Endodermal cell (in vitro differentiated cells): ENCODE results near the gene CNST. TPM values are rescaled to one million over a fixed set of nuclear protein-coding genes. Genes with fewer than 3 reads are reported as not detected.
"Not testable (repeated sequence)": the region's sequence is repeated elsewhere in the genome, so short reads cannot be mapped to it uniquely, and the experiment has no call there.

ENCODE experiments used
- DNase-seq: peaks from one replicate; pipeline ENCODE4 v3.0.0-alpha.2; 2017
- H3K27ac ChIP-seq: 2 replicates; pipeline ENCODE4 v1.5.1; 2013; ENCODE audit warnings: mild to moderate bottlenecking, low read depth, low read length, moderate library complexity
- H3K27me3 ChIP-seq: 2 replicates; pipeline ENCODE4 v1.6.1; 2013; ENCODE audit warnings: mild to moderate bottlenecking, low read length, moderate library complexity; ENCODE audit not compliant: insufficient read depth, control insufficient read depth, poor library complexity, severe bottlenecking
- H3K36me3 ChIP-seq: 2 replicates; pipeline ENCODE4 v1.7.0; 2013; ENCODE audit warnings: mild to moderate bottlenecking, low read length, moderate library complexity; ENCODE audit not compliant: control insufficient read depth, insufficient read depth
- H3K4me1 ChIP-seq: one replicate; pipeline ENCODE4 v1.7.0; 2013; ENCODE audit warnings: low read length; ENCODE audit not compliant: control insufficient read depth, insufficient read depth
- H3K4me3 ChIP-seq: 2 replicates; pipeline ENCODE4 v1.5.1; 2013; ENCODE audit warnings: mild to moderate bottlenecking, low read length, moderate library complexity
- H3K9ac ChIP-seq: 2 replicates; pipeline ENCODE4 v1.6.1; 2013; ENCODE audit warnings: mild to moderate bottlenecking, low read length, moderate library complexity; ENCODE audit not compliant: poor library complexity, severe bottlenecking; ENCODE audit errors: extremely low read depth
- H3K9me3 ChIP-seq: 2 replicates; pipeline ENCODE4 v1.6.1; 2013; ENCODE audit warnings: mild to moderate bottlenecking, low read length, moderate library complexity; ENCODE audit not compliant: control insufficient read depth
- H3K27ac Mint-ChIP-seq: 2 replicates; pipeline ENCODE4 v1.8.0; 2020; ENCODE audit warnings: mixed read lengths
- H3K27me3 Mint-ChIP-seq: 2 replicates; pipeline ENCODE4 v1.8.0; 2021; ENCODE audit warnings: mild to moderate bottlenecking, mixed read lengths; ENCODE audit not compliant: insufficient read depth
- H3K36me3 Mint-ChIP-seq: 2 replicates; pipeline ENCODE4 v1.8.0; 2020; ENCODE audit warnings: low read depth, mixed read lengths
- H3K4me1 Mint-ChIP-seq: 2 replicates; pipeline ENCODE4 v1.8.0; 2020; ENCODE audit warnings: mixed read lengths
- H3K4me3 Mint-ChIP-seq: 2 replicates; pipeline ENCODE4 v1.8.0; 2020; ENCODE audit warnings: mild to moderate bottlenecking, moderate library complexity, mixed read lengths
- H3K9me3 Mint-ChIP-seq: 2 replicates; pipeline ENCODE4 v1.8.0; 2020; ENCODE audit warnings: mild to moderate bottlenecking, mixed read lengths
- WGBS, 2 experiments: methylation state at CpG; one replicate each; pipeline versions ENCODE4 v1.1.5 to v1.1.7; 2013; ENCODE audit warnings: missing lambda C conversion rate in 2 of 2, mixed read lengths in 1 of 2; ENCODE audit not compliant: insufficient coverage in 1 of 2, insufficient read length in 1 of 2; 5-methylcytosine and 5-hydroxymethylcytosine counted together
- total RNA-seq, 2 donors: library from RNA; stranded (reverse); fragmentation: NEBNext Ultra II Directional in 1 of 2; extraction: Animal tissue kit (Norgen Biotek cat#: 25700) in 1 of 2; gene quantifications; 2 replicates in 1 of 2; 3 replicates in 1 of 2; pipeline ENCODE4 v1.2.1, GENCODE V29; 2021
- TF ChIP-seq, protein P1 (sequence below): fragments of 200-600 bp; sonication (generic); conservative IDR thresholded peaks from 2 replicates; pipeline ENCODE4 v1.5.0; 2021; ENCODE audit warnings: antibody characterized with exemption, mild to moderate bottlenecking

The CNST gene
- total RNA-seq, 2 donors from 2014 or later = 14.7 to 20.3 TPM

DNA sequence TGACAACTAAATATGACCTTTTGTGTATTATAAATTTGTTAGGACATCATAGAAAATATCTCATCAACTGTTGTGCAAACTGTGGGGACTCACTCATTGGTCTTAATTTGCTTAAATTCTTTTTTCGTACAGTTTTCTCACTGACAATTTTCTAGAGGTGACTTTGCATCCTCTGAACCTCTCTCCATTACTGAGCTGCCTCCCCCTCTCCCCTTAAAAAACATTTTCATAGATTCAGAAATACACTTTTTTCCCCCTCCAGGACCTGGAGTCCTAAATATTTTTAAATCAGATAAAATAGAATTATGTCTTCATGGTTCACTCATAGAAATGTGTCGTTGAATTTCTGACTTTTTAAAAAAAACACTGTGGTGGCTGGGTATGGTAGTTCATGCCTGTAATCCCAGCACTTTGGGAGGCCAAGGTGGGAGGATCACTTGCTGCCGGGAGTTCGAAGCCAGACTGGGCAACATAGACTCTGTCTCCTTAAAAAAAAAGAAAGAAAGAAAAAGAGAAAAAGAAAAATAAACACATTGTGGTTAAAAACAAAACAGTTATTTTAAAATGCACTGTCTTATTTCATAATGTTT is 1.5 kb downstream of the CNST start:
- H3K27ac ChIP-seq = no peak overlapping the region

GRCh38 chr1:246569248-246570238 is 3.3 kb downstream of the CNST start:
- WGBS, 2 experiments = 70 to 87% methylated on average over 7 to 8 of the region's 8 CpGs
- Histone ChIP-seq H3K9ac (no peak overlapping the region), H3K4me1 (no peaks in the 10 kb centered on the region), H3K4me3 (no peak overlapping the region), H3K9me3 (no peaks in the 10 kb centered on the region), H3K27ac (no peak overlapping the region), H3K36me3 (no peaks in the 10 kb centered on the region), H3K27me3 (no peaks in the 10 kb centered on the region)
- Mint-ChIP-seq H3K27me3 (no peaks in the 10 kb centered on the region), H3K4me1 (peaks cover 18% of the 10 kb centered on the region), H3K36me3 (no peaks in the 10 kb centered on the region), H3K9me3 (no peaks in the 10 kb centered on the region), H3K4me3 (no peak overlapping the region), H3K27ac (peak overlapping the region; percentile 7)
- TF ChIP-seq, protein P1, sequence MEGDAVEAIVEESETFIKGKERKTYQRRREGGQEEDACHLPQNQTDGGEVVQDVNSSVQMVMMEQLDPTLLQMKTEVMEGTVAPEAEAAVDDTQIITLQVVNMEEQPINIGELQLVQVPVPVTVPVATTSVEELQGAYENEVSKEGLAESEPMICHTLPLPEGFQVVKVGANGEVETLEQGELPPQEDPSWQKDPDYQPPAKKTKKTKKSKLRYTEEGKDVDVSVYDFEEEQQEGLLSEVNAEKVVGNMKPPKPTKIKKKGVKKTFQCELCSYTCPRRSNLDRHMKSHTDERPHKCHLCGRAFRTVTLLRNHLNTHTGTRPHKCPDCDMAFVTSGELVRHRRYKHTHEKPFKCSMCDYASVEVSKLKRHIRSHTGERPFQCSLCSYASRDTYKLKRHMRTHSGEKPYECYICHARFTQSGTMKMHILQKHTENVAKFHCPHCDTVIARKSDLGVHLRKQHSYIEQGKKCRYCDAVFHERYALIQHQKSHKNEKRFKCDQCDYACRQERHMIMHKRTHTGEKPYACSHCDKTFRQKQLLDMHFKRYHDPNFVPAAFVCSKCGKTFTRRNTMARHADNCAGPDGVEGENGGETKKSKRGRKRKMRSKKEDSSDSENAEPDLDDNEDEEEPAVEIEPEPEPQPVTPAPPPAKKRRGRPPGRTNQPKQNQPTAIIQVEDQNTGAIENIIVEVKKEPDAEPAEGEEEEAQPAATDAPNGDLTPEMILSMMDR = no peak
- DNase-seq = no peak

More for the DNA sequence above, 1.5 kb downstream of the CNST start:
- DNase-seq = no peak
- H3K9ac ChIP-seq = no peak overlapping the region
- H3K4me1 ChIP-seq = no peaks in the 10 kb centered on the region
- H3K36me3 ChIP-seq = peaks cover 12% of the 10 kb centered on the region
- Mint-ChIP-seq H3K27ac (no peak overlapping the region), H3K27me3 (no peaks in the 10 kb centered on the region), H3K4me3 (peak overlapping the region; percentile 98), H3K4me1 (peaks cover 18% of the 10 kb centered on the region), H3K9me3 (no peaks in the 10 kb centered on the region), H3K36me3 (peaks cover 10% of the 10 kb centered on the region)
- TF ChIP-seq, protein P1 = no peak
- H3K9me3 ChIP-seq = no peaks in the 10 kb centered on the region
- H3K27me3 ChIP-seq = no peaks in the 10 kb centered on the region
- peak overlapping the region; percentile 97 for H3K4me3 ChIP-seq
- WGBS, 2 experiments = 67 to 84% methylated on average over 1 to 4 of the region's 4 CpGs

GRCh38 chr1:246571309-246571708 is 5.1 kb downstream of the CNST start:
- DNase-seq, H3K4me3 ChIP-seq, H3K27ac ChIP-seq, H3K27me3 ChIP-seq, H3K36me3 ChIP-seq, H3K9me3 Mint-ChIP-seq, H3K4me1 ChIP-seq, H3K27me3 Mint-ChIP-seq, H3K4me3 Mint-ChIP-seq, H3K9me3 ChIP-seq, H3K27ac Mint-ChIP-seq, H3K9ac ChIP-seq, H3K36me3 Mint-ChIP-seq, H3K4me1 Mint-ChIP-seq: not testable (repeated sequence)
- WGBS, 2 experiments = 93% methylated on average over 4 of the region's 4 CpGs; no CpG with 5 or more reads in 1 of the 2 experiments
